Panc1 (cell line): ENCODE measurements around the gene MDN1. TPM values are rescaled to one million over a fixed set of nuclear protein-coding genes. Genes with fewer than 3 reads are reported as not detected.
"Not testable (repeated sequence)": the region's sequence is repeated elsewhere in the genome, so short reads cannot be mapped to it uniquely, and the experiment has no call there.

Experiments used
- ATAC-seq: fragments of 200-7000 bp; cut with Tn5 transposase; 2 replicates; pipeline ENCODE4 v1.9.1; 2020; ENCODE audit warnings: mild to moderate bottlenecking, moderate library complexity
- BruUV-seq: library from RNA; stranded (reverse); fragments of 400-500 nt; replicated peaks from 2 replicates; lab custom pipeline; 2021; lab: Mats Ljungman, UMichigan
- CTCF ChIA-PET: fragments of 300-600 bp; sonication (Branson Sonifier 250); formaldehyde crosslinking; loops from one replicate; lab custom pipeline; 2022; ENCODE audit warnings: antibody characterized with exemption; lab: Charles Lee
- POLR2A ChIA-PET: fragments of 300-600 bp; sonication (Branson Sonifier 250); formaldehyde crosslinking; loops from one replicate; lab custom pipeline; 2022; ENCODE audit warnings: antibody characterized with exemption; lab: Charles Lee
- DNase-seq: peaks from one replicate; pipeline ENCODE4 v3.0.0-alpha.2; 2010; ENCODE audit warnings: low read depth, low spot score
- H3K27ac ChIP-seq: 2 replicates; pipeline ENCODE4 v1.5.1; 2011; ENCODE audit warnings: mild to moderate bottlenecking, low read length, inconsistent platforms
- H3K27me3 ChIP-seq: fragments of 200-500 bp; sonication (Bioruptor generic); 2 replicates; pipeline ENCODE4 v1.6.0; 2014; ENCODE audit warnings: low read length, inconsistent platforms; ENCODE audit not compliant: control insufficient read depth, insufficient read depth
- H3K36me3 ChIP-seq: fragments of 200-500 bp; sonication (Bioruptor generic); 2 replicates; pipeline ENCODE4 v1.5.1; 2014; ENCODE audit warnings: inconsistent platforms, mild to moderate bottlenecking, low read length, moderate library complexity; ENCODE audit not compliant: control insufficient read depth, insufficient read depth
- H3K4me1 ChIP-seq: 2 replicates; pipeline ENCODE4 v1.5.1; 2011; ENCODE audit warnings: inconsistent platforms, mild to moderate bottlenecking, low read length, moderate library complexity; ENCODE audit not compliant: control insufficient read depth, insufficient read depth
- H3K4me3 ChIP-seq, 2 experiments: 2 replicates each; pipeline ENCODE4 v1.5.1; 2011 to 2012; ENCODE audit warnings: low read depth in 2 of 2, low read length in 2 of 2, mild to moderate bottlenecking in 2 of 2, inconsistent platforms in 1 of 2, moderate library complexity in 1 of 2
- H3K9me3 ChIP-seq: fragments of 200-500 bp; sonication (Bioruptor generic); 2 replicates; pipeline ENCODE4 v1.5.1; 2014; ENCODE audit warnings: low read depth, mild to moderate bottlenecking, inconsistent platforms, low read length, moderate library complexity; ENCODE audit not compliant: control insufficient read depth, insufficient read depth
- POLR2AphosphoS5 ChIP-seq: IDR thresholded peaks from 2 replicates; pipeline ENCODE4 v1.6.1; 2012; ENCODE audit warnings: mild to moderate bottlenecking, low read depth, low read length, moderate library complexity
- SIN3A ChIP-seq: IDR thresholded peaks from 2 replicates; pipeline ENCODE4 v1.6.1; 2012; ENCODE audit warnings: low read depth, mild to moderate bottlenecking, low read length, moderate library complexity, borderline replicate concordance; ENCODE audit not compliant: insufficient read depth
- TCF7L2 ChIP-seq: IDR thresholded peaks from 2 replicates; pipeline ENCODE4 v1.6.1; 2011; ENCODE audit warnings: mild to moderate bottlenecking, low read depth, low read length, inconsistent platforms
- in situ Hi-C: cut with HindIII; loops from 2 replicates; pipeline ENCODE4 v1.10.0; 2016; ENCODE audit warnings: low sequenced_read_pairs, low pct_unique_long_range_greater_than_20kb
- intact Hi-C: fragments of 100-400 bp; cut with micrococcal nuclease; formaldehyde crosslinking; loops from one replicate; pipeline ENCODE4 v1.10.0; 2022; ENCODE audit not compliant: unreplicated experiment
- total RNA-seq: library from RNA; stranded (reverse); gene quantifications from one replicate; pipeline ENCODE4 v1.2.1, GENCODE V29; 2021; ENCODE audit not compliant: unreplicated experiment
- TF ChIP-seq, protein P1 (sequence below): fragments of 450-650 bp; IDR thresholded peaks from 2 replicates; pipeline ENCODE4 v1.5.1; 2017; ENCODE audit warnings: mild to moderate bottlenecking
- TF ChIP-seq, protein P2 (sequence below), 2 experiments: IDR thresholded peaks; 2 replicates each; pipeline ENCODE4 v1.6.1; 2011 to 2012; ENCODE audit warnings: low read depth in 2 of 2, control low read depth in 1 of 2, low read length in 1 of 2, mild to moderate bottlenecking in 1 of 2, moderate library complexity in 1 of 2; ENCODE audit not compliant: insufficient read depth in 1 of 2

The MDN1 gene
- total RNA-seq, 1 experiment from 2014 or later: 47.8 TPM

DNA sequence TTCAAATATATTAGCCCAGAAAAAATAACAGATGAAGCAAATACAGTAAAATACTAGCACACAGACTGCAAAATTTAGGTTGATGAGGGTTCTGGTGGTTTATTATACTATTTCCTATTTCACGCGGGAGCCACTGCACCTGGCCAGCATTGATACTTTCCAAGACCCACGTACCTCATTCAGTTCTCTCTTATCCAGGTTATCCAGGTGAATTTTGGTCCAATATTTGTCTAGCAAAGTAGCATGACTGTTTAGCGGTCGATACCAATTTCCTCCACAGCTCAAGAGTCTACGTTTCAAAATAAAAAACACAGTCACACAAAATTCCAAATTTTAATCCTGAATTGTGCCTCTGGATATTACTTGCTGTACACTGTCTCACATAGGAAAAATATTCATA lies 34.8 kb downstream of the MDN1 start:
- Histone ChIP-seq H3K4me1 (no peaks in the 10 kb centered on the region), H3K4me3 (no peak overlapping the region), H3K9me3 (no peaks in the 10 kb centered on the region), H3K27ac (no peak overlapping the region), H3K36me3 (peaks cover 12% of the 10 kb centered on the region; the same call in 1 of the 2 replicates), H3K27me3 (no peaks in the 10 kb centered on the region)
- intact Hi-C loops (no loop called here), in situ Hi-C loops (no loop called here)
- BruUV-seq: no TSS peak
- ATAC-seq (no peak), DNase-seq (no peak)
- CTCF ChIA-PET: no interaction called here
- TF ChIP-seq SIN3A (no peak), TCF7L2 (no peak), POLR2AphosphoS5 (no peak)
- TF ChIP-seq, protein P1, sequence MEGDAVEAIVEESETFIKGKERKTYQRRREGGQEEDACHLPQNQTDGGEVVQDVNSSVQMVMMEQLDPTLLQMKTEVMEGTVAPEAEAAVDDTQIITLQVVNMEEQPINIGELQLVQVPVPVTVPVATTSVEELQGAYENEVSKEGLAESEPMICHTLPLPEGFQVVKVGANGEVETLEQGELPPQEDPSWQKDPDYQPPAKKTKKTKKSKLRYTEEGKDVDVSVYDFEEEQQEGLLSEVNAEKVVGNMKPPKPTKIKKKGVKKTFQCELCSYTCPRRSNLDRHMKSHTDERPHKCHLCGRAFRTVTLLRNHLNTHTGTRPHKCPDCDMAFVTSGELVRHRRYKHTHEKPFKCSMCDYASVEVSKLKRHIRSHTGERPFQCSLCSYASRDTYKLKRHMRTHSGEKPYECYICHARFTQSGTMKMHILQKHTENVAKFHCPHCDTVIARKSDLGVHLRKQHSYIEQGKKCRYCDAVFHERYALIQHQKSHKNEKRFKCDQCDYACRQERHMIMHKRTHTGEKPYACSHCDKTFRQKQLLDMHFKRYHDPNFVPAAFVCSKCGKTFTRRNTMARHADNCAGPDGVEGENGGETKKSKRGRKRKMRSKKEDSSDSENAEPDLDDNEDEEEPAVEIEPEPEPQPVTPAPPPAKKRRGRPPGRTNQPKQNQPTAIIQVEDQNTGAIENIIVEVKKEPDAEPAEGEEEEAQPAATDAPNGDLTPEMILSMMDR: no peak
- TF ChIP-seq, protein P2, sequence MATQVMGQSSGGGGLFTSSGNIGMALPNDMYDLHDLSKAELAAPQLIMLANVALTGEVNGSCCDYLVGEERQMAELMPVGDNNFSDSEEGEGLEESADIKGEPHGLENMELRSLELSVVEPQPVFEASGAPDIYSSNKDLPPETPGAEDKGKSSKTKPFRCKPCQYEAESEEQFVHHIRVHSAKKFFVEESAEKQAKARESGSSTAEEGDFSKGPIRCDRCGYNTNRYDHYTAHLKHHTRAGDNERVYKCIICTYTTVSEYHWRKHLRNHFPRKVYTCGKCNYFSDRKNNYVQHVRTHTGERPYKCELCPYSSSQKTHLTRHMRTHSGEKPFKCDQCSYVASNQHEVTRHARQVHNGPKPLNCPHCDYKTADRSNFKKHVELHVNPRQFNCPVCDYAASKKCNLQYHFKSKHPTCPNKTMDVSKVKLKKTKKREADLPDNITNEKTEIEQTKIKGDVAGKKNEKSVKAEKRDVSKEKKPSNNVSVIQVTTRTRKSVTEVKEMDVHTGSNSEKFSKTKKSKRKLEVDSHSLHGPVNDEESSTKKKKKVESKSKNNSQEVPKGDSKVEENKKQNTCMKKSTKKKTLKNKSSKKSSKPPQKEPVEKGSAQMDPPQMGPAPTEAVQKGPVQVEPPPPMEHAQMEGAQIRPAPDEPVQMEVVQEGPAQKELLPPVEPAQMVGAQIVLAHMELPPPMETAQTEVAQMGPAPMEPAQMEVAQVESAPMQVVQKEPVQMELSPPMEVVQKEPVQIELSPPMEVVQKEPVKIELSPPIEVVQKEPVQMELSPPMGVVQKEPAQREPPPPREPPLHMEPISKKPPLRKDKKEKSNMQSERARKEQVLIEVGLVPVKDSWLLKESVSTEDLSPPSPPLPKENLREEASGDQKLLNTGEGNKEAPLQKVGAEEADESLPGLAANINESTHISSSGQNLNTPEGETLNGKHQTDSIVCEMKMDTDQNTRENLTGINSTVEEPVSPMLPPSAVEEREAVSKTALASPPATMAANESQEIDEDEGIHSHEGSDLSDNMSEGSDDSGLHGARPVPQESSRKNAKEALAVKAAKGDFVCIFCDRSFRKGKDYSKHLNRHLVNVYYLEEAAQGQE (IDR thresholded peaks at IDR 0.05; ENCODE audit: insufficient read depth in 1 of 2, low read depth in 2 of 2, low read length in 1 of 2): no peak
- POLR2A ChIA-PET: no interaction called here

DNA sequence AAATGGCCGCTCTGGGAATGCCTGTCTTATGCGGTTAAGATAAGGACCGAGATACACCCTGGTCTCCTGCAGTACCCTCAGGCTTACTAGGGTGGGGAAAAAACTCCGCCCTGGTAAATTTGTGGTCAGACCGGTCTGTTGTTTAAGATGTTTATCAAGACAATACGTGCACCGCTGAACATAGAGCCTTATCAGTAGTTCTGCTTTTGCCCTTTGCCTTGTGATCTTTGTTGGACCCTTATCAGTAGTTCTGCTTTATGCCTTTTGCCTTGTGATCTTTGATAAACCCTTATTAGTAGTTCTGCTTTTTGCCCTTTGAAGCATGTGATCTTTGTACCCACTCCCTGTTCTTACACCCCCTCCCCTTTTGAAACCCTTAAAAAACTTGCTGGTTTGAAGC lies 36.3 kb downstream of the MDN1 start:
- ATAC-seq, H3K4me1 ChIP-seq, POLR2A ChIA-PET, H3K4me3 ChIP-seq, H3K27me3 ChIP-seq, H3K36me3 ChIP-seq, intact Hi-C loops, DNase-seq, H3K27ac ChIP-seq, CTCF ChIA-PET, H3K9me3 ChIP-seq, in situ Hi-C loops, BruUV-seq: not testable (repeated sequence)

DNA sequence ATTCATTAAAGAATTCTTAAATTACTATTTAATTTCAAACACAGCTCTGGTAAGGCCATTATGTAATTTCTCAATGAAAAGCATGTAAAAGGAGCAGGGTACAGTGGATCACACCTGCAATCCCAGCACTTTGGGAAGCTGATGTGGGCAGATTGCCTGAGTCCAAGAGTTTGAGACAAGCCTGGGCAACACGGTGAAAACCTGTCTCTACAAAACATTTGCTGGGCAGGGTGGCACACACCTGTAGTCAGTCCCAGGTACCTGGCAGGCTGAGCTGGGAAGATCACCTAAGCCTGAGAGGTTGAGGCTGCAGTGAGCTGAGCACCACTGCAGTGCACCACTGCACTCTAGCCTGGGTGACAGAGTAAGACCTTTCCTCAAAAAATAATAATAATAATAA lies 37.4 kb downstream of the MDN1 start:
- CTCF ChIA-PET: no interaction called here
- BruUV-seq: no TSS peak
- in situ Hi-C loops: no loop called here
- intact Hi-C loops: no loop called here
- no peaks in the 10 kb centered on the region for H3K4me1 ChIP-seq
- POLR2A ChIA-PET: no interaction called here
- H3K27ac ChIP-seq: no peak overlapping the region
- peaks cover 7% of the 10 kb centered on the region; the same call in 1 of the 2 replicates for H3K36me3 ChIP-seq
- DNase-seq: no peak
- TF ChIP-seq TCF7L2 (no peak), POLR2AphosphoS5 (no peak), SIN3A (no peak)
- TF ChIP-seq, protein P2 (IDR thresholded peaks at IDR 0.05; ENCODE audit: insufficient read depth in 1 of 2, low read depth in 2 of 2, low read length in 1 of 2): no peak
- TF ChIP-seq, protein P1: no peak
- no peaks in the 10 kb centered on the region for H3K9me3 ChIP-seq
- no peaks in the 10 kb centered on the region for H3K27me3 ChIP-seq
- no peak for ATAC-seq
- no peak overlapping the region for H3K4me3 ChIP-seq
